HG02973 (cell line): ENCODE data around the gene AP1M1.

Experiments used
- ATAC-seq: cut with Tn5 transposase; IDR thresholded peaks from one replicate; pipeline ENCODE4 v1.9.1; 2021; ENCODE audit warnings: moderate library complexity; ENCODE audit not compliant: unreplicated experiment

Gene AP1M1

DNA sequence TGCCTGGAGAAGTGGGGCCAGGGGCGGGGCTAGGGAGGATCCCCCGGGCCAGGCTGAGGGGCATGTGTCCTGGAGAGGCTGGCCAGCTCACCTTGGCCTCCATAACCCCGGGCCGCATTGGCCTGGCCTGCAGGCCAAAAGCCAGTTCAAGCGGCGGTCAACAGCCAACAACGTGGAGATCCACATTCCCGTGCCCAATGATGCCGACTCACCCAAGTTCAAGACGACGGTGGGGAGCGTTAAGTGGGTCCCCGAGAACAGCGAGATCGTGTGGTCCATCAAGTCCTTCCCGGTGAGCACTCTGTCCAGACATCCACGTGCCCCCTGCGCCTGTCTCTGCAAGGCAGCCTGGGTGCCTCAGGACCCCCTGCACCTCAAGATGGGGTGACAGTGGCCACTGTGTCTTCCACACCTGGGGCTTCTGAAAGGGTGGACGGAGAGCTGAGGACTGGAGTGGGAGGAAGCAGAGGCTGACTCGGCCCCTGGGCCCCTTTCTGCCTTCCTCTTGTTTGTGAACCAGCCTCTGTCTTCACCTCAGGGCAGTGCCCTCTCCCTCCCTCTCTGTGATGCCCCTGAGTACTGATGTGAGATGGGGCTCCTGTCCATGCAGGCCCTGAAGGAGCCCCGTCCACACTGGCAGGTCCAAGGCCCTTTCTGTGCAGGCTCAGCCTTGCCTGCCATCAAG is 31.1 kb downstream of the AP1M1 start:
- no peak for ATAC-seq

DNA sequence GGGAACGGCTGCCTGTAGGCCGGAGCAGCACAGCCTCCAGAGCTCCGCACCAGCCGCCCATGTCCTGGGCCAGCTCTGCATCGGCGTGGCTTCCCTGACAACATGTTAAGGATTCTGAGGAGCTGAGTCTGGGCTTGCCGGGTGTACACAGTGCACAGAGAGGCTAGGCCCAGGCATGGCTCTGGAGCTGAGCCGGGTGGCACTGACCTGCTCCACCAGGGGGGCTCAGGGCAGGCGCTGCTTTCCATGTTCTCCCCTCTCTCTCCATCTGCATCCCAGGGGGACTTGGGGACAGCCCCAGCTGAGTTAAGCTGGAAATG is 31.6 kb downstream of the AP1M1 start:
- no peak for ATAC-seq

DNA sequence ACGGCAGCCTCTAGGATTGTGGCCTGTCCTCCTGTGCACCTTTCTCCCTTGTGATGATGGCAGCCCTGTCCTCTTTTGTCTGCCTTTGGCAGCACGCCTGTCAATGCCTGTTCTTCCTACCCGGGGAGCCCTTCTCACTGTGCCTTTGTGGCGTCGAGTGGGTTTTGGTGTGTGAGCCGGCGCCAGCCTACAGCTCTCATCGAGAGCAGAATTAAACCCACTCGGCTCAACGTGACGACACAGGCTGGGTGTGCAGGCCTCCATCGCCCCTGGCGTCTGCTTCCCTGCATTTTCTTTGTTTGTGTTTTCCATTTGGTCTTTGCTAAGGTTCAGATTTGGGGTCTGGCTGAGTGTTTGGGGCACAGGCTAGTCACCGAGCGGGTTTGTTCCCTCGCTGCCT is 34.4 kb downstream of the AP1M1 start:
- no peak for ATAC-seq

DNA sequence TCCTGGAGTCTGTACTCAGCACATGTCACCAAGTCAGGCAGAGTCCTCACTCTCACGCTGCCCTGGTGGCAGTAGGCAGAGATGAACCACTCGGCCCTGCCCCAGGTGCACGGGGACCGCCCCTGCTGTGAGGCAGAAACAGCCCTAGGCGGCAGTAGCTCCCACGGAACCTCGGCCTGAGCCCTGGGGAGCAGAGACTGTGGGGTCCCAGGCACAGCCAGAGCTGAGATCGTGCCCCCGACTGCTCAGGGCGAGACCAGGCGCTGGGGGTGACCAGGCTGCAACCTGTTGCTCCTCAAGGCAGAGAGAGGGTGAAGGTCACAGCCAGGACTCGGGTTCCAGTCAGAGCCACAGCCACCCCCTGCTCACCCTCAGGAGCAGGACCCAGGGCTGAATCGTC is 34.9 kb downstream of the AP1M1 start:
- no peak for ATAC-seq

DNA sequence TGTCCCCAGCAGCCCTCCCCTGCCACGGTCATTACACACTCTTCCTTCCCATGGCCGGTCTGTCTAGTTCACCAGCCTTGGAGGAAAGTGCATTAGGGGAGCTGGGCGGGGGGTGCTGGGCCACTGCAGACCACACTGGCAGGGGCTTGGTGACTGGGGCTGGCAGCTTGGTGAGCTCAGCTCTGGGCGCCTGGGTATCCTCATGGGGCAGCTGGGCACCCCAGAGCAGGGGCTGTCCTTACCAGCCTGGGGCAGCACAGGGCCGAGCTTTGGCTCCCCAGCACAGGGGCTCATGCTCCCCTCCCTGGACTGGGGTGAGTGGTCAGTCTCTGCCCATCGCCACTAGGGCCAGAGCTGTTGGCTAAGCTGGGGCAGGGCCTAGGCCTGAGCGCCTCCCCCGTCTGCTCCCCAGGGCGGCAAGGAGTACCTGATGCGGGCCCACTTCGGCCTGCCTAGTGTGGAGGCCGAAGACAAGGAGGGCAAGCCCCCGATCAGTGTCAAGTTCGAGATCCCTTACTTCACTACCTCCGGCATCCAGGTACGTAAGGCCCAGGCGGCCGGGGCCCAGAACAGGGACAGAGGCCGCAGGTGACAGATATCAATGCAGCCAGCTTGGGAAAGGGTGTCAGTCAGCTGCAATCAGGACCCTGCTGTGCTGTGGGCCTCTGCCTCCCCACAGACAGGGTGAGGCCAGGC is 35.5 kb downstream of the AP1M1 start:
- ATAC-seq: no peak

DNA sequence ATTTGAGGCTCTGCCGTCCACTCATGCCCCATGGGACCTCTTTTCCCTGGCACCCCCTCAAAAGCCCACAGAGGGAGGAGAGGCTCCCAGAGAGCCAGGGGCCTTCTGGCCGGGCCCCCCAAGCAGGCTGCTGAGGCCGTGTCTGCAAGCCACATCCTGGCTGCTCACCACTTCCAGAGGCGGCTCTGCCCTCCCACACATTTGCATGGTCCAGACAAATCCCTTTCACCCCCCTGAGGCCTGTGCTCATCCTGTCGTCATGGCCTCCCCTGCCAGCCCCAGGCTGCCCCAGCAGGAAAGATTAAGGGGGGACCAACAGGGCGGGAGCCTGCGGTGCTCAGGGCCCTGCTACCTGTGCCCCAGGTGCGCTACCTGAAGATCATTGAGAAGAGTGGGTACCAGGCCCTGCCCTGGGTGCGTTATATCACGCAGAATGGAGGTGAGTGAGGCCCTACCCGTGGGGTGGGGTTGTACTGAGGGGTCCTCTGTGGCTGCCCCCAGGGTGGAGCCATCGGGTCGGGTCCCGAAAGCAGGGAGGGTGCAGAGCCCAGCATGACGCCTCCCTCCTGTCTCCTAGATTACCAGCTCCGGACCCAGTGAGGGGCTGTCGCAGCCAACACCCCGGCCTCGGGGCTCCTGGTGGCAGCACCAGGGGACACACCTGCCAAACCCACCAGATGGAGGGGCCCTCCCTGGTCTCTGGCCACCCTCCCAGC is 36.3 kb downstream of the AP1M1 start:
- no peak for ATAC-seq

DNA sequence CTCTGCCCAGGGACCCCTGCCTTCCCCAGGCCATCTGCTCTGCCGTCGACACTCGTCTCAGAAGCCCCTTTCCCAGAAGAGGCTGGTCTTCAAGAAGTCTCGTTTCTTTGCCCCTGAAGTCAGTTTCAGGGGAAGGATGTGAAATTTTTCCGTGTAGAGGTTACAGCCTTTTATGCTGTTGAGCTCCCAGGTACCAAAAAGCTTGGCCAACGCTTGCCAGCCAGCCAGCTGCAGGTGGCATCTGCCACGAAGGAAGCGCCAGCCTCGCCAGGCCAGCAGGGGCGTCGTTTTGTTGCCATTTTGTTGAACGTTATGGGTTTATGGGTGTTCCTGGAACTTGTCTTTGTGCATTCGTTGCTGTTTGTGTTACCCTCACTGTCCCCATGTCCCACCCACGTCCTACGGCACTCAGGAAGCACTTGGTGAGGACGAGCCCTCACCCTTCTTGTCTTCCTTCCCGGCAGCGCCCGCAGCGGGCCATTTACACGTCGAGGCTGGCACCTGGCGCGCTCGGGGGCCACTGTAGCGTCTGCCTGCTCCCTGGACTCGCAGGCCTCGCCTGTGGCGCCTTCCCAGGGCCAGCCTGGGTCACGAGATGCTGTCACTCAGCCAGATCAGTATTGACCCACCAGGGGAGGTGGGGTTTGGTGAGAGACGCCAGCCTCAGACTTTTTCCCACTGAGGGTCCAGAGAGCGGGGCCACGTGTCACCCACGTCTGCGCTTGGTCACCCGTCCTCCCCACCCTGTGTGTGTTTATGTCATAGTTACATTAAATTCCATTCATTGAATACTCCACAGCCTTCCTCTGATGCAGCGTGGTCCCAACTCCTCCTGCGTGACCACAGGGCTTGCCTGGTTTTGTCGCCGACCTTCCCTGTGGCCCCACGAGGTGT is 37.1 kb downstream of the AP1M1 start:
- no peak for ATAC-seq

DNA sequence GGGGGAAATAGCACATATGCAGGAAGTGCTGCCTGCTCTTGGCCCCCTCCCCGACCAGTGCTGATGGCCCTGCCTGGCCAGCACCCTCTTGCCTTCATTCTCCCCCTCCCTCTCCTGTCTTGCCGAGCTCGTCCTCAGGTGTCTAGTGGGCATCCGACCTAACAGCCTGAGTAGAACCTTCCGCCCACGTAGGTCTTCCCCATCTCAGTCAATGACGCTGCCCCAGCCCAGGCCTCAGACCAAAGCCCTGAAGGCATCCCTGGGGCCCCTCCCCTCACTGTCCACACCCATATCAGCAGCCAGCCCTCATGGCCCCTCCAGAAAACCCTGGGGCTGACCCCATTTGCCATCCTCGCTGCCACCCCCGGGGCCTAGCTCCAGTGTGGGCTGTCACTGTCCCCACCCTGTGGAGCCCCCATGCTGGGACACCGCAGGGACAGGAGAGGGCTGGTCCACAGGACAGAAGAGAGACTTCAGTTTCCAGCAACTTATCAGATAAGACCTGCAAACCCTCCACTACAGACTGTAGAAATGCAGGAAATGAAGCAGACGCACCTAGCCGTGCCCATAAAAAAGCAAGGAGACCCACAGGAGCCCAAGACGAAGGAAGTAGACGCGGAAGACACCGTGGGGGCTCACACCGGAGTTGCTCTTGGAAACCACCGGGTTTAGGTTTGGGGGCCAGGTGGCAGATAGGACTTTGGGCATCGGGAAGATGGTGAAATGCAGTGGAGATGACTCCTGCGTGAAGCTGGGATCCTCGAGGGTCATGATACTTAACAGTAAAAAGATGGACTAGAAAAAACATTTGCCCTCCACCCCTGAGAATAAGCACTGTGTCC is 38.3 kb downstream of the AP1M1 start:
- no peak for ATAC-seq

DNA sequence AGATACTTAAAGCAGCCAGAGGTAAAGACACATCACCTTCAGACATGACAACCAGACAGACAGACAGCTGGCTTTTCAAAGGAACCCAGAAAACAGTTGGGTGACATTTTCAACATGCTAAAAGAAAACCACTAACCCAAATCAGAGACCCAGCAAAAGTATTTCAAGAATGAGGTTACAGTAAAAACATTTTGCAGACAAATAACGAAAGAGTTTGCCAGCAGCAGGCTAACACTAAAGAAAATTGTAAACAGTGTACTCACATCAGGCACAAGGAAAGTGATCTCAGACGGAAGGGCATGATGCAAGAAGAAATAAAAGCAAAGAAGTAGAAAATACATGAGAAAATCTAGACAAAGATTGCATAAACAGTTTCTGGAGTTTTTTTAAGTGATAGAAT is 46.4 kb downstream of the AP1M1 start:
- ATAC-seq: no peak

DNA sequence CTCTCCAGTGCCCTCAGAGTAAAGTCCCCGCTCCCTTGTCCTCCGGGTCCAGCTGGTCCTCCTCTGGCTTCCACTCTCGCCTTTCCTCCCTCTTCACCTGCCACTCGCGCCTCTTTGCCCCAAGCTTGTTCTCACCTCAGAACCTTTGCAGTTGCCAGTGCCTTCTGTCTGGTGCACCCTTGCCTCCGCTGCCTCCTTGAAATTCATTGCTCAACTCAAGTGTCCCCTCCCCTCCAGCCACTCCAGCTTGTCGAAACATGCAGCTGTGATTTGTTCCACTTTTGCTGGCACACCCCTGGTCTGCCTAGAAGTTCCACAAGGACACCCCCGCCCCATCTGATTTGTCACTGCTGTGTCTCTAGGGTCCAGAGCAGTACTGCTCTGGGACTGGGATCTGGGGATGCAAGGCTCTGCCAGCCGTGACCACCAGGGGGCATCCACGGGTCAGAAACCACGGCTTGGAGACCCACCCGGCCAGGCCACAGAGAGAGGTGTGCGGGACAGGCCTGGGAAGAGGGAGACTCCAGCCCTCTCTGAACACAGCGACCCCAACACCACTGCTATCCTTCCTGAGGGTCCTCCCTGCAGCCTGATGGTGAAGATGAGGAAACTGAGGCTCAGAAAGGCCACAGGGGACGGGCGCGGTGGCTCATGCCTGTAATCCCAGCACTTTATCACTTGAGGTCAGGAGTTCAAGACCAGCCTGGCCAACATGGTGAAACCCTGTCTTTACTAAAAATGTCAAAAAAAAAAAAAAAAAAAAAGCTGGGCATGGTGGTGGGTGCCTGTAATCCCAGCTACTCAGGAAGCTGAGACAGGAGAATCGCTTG is 49.9 kb downstream of the AP1M1 start:
- ATAC-seq: no peak

DNA sequence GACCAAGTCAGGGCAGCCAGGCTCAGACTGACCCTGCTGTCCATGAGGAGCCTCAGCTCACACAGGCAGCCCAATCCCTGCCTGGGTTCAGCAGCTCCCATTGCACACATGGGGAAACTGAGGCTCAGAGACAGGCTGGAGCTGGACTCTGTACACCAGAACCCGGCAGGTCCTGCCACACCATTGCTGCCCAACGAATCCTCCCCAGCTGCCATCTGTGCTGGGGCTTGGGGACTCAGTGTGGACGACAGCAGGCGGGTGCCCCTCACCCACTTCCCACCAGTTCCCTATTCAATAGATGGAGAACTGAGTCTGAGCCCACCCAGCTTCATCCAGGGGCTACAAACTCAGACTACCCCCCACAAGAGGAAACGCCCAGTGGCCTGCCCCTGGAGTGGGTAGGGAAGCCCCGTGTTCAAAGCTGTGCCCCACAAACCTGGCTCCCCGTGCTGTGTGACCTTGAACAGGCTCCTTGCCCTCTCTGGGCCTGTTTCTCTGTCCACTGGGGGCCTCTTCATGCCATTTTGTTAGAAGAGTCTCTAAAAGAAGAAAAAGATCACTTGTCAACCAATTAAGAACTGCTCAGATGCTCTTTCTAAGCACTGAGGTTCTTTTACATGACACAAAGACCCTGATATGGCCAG is 50.8 kb downstream of the AP1M1 start:
- no peak for ATAC-seq

DNA sequence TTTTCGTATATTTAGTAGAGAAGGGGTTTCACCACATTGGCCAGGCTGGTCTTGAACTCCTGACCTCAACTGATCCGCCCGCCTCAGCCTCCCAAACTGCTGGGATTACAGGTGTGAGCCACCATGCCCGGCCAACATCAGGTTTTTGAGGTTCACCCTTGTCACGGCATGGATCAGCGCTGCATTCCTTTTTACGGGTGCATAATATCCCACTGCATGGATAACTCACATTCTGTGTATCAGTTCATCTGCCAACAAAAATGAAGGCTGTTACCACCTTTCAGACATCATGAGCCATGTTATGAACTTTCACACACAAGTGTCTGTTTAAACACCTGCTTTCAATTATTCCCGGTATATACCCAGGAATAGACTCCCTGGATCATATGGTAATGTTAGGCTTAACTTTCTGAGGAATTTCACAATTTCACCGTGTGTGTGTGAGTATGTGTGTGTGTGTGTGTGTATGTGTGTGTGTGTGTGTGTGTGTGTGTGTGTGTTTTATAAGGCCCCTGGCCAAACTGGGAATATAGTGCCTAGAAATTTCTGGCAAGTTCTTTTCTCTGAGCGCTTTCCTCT is 52.2 kb downstream of the AP1M1 start:
- ATAC-seq: no peak

DNA sequence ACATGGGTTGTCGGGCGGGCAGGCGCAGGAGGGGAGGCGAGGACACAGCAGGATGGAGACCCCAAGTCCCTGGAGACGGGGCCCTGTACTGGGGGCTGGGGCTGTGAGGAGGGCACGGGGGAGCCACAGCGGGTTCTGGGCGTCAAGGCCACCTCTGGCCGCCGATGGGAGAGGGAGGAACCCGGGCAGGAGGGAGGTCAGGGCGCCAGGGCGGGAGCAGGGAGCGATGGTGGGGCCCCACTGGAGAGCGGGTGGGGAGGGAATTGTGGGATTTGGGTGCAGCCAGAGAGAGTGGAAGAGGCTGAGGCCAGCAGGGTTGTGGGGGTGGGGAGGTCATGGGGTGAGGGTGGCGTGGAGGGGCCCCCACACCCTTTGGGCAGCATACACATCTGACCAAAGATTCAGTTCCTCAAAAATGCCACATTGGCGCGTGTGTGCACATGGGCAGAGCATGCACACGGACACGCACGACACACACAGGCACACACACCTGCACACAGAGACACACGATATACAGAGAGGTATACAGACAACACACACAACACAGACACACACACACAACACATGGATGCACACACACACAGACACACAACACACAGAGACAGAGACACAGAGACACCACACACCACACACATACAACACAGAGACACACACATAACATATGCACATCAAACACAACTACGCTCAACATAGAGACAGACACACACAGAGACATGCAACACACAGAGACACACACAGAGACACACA is 54.9 kb downstream of the AP1M1 start:
- ATAC-seq: no peak

DNA sequence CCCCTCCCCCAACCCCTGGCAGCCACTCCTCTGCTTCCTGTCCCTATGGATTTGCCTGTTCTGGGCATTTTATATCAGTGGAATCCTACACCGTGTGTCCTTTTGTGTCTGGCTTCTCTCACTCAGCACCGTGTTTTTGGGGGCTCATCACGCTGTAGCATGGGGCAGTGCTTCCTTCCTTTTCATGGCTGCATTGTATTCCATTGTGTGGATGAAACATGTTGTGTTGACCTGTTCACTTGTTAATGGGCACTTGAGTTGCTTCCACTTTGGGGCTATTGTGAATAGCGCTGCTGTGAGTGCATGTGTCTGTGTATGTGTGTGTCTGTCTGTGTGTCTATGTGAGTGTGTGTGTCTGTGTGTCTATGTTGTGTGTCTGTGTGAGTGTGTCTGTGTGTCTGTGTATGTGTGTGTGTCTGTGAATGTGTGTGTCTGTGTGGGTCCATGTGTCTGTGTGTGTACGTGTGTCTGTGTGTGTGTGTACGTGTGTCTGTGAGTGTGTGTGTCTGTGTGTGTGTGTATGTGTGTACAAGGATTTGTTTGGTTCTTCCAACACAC is 57.2 kb downstream of the AP1M1 start:
- ATAC-seq: no peak

DNA sequence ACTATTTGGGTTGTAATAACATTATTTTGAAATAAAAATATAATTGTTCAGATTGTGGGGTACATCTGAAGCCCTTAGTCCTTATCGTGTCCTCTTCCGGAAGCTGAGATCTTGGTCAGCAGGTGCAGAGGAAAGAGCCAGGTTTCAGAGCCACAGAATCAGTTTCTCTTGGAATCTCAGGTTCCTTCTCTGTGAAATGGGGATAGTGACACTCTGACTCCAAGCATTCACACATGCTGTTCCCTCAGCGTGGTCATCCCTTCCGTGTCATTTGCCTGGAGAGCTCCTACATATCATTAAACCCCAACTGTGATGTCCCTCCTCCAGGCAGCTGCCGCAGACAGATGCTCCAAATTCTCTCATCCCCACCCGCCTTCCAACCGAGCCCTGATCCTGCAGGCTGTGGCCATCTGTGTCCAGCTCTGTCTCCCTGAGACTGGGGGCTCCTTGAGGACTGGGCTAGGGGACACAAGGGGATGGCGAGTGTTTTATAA is 59.8 kb downstream of the AP1M1 start:
- ATAC-seq: no peak

DNA sequence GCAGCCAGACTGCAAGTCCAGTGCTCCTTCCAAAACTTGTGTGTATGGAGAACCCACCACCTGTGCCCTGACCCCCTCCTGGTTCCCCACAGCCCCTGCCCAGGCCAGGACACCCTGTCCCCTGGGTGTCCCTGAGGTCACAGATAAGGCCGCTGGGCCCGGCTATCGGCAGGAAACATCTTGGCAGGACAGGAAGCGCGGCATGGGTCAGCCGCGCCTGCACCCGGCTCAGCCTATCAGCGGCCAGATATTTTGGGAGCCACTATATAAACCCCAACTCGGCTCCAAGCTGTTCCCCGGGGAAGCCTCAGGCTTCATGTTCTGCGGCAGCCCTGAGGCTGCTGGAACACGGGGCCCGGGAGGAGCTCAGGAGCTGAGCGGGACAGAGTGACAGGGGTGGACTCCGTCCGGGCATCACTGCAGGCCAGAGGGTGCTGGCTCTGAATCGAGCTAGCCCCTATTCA is 60.8 kb downstream of the AP1M1 start:
- no peak for ATAC-seq

DNA sequence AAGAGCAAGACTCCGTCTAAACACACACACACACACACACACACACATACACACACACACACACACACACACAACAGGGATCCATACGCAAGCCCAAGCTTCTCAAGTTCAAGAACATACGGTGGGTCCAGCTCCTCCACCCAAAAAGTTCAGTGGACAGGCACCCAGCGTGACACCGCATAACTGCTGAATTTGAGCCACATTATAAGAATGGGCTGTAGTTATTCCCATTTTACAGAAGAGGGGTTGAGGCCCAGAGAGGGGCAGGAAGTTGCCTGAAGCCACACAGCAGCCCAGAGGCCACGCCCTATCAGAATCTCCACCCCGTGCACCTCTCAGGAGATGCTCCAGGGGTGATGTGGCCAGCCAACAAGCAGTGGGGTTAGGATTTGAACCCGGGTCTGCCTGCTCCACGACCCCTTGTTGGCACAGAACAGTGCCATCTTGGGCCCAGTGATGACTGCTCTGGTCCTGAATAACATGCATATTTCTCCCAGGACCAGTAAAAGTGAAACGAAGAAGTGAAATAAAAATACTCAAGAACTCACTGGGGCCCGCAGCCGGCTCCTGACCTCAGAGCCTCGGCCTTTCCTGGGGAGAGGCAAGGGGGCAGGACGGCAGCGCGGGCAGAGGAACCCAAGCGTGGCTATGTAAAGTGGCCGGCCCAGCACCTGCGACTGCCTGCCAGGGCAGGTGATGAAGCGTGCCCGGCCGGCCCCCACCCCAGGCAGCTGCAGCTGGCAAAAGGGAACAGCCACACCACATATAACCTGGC is 61.9 kb downstream of the AP1M1 start:
- no peak for ATAC-seq
